Esophagus (tissue), 2 donors: Measurements from ENCODE around the gene FAM227B. TPM values are rescaled to one million over a fixed set of nuclear protein-coding genes. Genes with fewer than 3 reads are reported as not detected.
"Not testable (repeated sequence)": the region's sequence is repeated elsewhere in the genome, so short reads cannot be mapped to it uniquely, and the experiment has no call there.

Experiments used
- H3K27ac ChIP-seq, 2 donors: one replicate each; pipeline ENCODE4 v1.5.1; 2013; ENCODE audit warnings: low read depth in 2 of 2, mild to moderate bottlenecking in 2 of 2, inconsistent platforms in 1 of 2, low read length in 1 of 2, moderate library complexity in 1 of 2
- H3K27me3 ChIP-seq, 2 donors: one replicate each; pipeline ENCODE4 v1.6.1; 2013; ENCODE audit warnings: low read length in 2 of 2, control low read depth in 1 of 2, mild to moderate bottlenecking in 1 of 2; ENCODE audit not compliant: insufficient read depth in 2 of 2, control insufficient read depth in 1 of 2
- H3K36me3 ChIP-seq, 2 donors: one replicate each; pipeline ENCODE4 v1.6.1; 2013; ENCODE audit warnings: low read length in 1 of 2; ENCODE audit not compliant: control insufficient read depth in 2 of 2, insufficient read depth in 2 of 2
- H3K4me1 ChIP-seq, 2 donors: one replicate each; pipeline ENCODE4 v1.6.1; 2013; ENCODE audit warnings: low read length in 1 of 2; ENCODE audit not compliant: control insufficient read depth in 2 of 2, insufficient read depth in 2 of 2
- H3K4me3 ChIP-seq, 2 donors: one replicate each; pipeline ENCODE4 v1.5.1; 2013; ENCODE audit warnings: low read length in 2 of 2, mild to moderate bottlenecking in 2 of 2, low read depth in 1 of 2, moderate library complexity in 1 of 2
- H3K9me3 ChIP-seq, 2 donors: one replicate each; pipeline ENCODE4 v1.6.1; 2013; ENCODE audit warnings: mild to moderate bottlenecking in 2 of 2, low read depth in 1 of 2, low read length in 1 of 2, moderate library complexity in 1 of 2; ENCODE audit not compliant: control insufficient read depth in 2 of 2, insufficient read depth in 1 of 2
- WGBS, 2 donors: extraction: QIAGEN DNeasy Blood & Tissue Kit; methylation state at CpG; one replicate each; pipeline ENCODE4 v1.1.7; 2013; 5-methylcytosine and 5-hydroxymethylcytosine counted together
- polyA plus RNA-seq, 2 donors: library from polyadenylated mRNA; stranded (reverse); fragments of 200-250 nt; gene quantifications; one replicate each; pipeline ENCODE4 v1.2.3, GENCODE V29; 2013
- donor health status: healthy with polysubstance abuse.
- donor health status: Bipolar disorder and iron deficiency.

Gene FAM227B
- polyA plus RNA-seq, 2 donors: 1.1 to 2.0 TPM

DNA sequence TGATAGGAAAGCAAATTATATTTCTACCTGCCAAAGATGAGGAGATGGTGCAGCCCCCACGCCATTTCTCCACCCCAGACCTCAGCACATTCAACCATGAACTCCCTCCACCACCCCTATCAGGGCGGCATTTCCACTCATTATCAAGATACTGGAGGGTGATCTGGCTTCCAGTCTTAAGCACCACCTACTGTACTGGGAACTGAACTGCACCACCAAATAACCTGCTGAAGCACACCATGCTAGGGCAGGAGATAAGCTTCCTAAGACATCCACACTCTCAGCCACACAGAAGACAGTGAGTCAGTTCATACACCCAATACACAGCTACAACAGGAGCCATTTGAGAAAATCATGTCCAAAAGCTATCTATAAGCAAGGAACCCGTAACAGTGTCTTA lies 98.8 kb downstream of the FAM227B start:
- WGBS, 2 donors: 69 to 73% methylated on average over 3 of the region's 3 CpGs

DNA sequence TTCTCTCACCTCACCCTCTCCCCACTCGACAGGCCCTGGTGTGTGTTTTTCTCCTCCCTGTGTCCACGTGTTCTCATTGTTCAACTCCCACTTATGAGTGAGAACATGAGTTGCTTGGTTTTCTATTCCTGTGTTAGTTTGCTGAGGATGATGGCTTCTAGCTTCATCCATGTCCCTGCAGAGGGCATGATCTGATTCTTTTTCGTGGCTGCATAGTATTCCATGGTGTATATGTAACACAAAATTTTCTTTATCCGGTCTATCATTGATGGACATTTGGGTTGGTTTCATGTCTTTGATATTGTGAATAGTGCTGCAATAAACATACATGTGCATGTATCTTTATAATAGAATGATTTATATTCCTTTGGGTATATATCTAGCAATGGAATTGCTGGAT lies 107.9 kb downstream of the FAM227B start:
- 87 to 89% methylated on average over 4 of the region's 4 CpGs for WGBS, 2 donors
- not testable (repeated sequence) for H3K27me3 ChIP-seq, H3K4me1 ChIP-seq, H3K27ac ChIP-seq, H3K4me3 ChIP-seq, H3K36me3 ChIP-seq, H3K9me3 ChIP-seq

More for the DNA sequence above, 98.8 kb downstream of the FAM227B start:
- Histone ChIP-seq H3K36me3 (no peaks in the 10 kb centered on the region), H3K4me3 (no peak overlapping the region), H3K27ac (no peak overlapping the region), H3K9me3 (peaks cover 0 to 3% of the 10 kb centered on the region in 2 donors), H3K4me1 (no peaks in the 10 kb centered on the region), H3K27me3 (no peaks in the 10 kb centered on the region)

DNA sequence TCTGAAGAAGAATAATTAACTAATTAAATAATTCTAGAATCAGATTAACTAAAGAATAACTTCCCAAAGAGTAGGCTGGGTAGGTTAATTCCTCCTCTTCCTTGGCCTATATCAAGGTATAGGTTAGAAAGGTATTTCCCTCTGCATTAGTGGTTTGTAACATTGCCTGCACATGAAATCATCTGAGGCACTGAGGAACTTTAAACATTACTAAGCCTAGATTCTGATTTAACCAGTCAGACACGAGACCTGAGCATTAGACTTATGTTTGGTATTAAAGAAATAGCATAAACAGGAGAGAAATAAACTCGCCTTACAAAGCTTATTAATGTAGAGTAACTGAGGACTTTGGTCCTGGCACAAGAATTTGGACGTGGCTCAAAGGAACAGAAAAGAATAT lies 113.4 kb downstream of the FAM227B start:
- 59 to 62% methylated on average over 3 of the region's 3 CpGs for WGBS, 2 donors

DNA sequence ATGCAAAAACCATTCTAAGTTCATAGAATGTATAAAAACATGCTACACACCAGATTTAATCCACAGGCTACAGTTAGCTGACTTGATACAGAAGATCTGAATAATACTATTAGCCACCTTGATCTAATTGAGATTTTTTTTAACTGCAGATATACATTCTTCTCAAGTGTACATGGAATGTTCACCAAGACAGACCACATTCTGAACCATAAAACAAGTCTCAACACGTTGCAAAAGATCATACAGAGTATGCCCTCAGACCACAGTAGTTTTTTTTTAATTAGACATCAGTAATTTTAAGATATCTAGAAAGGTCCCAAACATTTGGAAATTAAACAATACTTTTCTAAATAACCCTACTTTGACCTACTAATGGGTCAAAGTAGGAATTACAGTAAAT lies 114.3 kb downstream of the FAM227B start:
- Histone ChIP-seq H3K4me3 (no peak overlapping the region), H3K9me3 (no peaks in the 10 kb centered on the region), H3K36me3 (no peaks in the 10 kb centered on the region), H3K27ac (no peak overlapping the region), H3K27me3 (no peaks in the 10 kb centered on the region), H3K4me1 (no peaks in the 10 kb centered on the region)
- 47 to 51% methylated on average over 1 of the region's 1 CpG for WGBS, 2 donors

More for the DNA sequence above, 113.4 kb downstream of the FAM227B start:
- no peak overlapping the region for H3K27ac ChIP-seq
- H3K4me3 ChIP-seq: no peak overlapping the region
- H3K4me1 ChIP-seq: no peaks in the 10 kb centered on the region
- no peaks in the 10 kb centered on the region for H3K27me3 ChIP-seq
- H3K36me3 ChIP-seq: no peaks in the 10 kb centered on the region
- H3K9me3 ChIP-seq: no peaks in the 10 kb centered on the region

DNA sequence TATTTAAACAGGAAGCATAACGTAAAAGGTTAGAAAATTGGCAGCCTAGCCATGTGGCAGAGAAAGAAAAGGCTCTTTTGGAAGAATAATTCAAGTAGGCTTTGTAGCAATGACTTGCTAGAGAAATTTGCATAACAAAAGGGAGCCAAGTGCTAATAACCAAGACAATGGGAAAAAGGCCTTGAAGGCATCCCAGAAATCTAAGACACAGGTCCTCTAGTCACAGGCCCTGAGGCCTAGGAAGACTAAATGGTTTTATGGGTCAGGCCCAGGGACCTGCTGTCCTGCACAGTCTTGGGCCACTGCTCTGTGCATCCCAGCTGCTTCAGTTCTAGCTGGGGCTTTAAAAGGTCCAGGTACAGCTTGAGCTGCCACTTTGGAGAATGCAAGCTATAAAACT lies 119.0 kb downstream of the FAM227B start:
- no peaks in the 10 kb centered on the region for H3K4me1 ChIP-seq
- H3K9me3 ChIP-seq: no peaks in the 10 kb centered on the region
- whole genome bisulfite sequencing, 2 donors: 55 to 78% methylated on average over 1 of the region's 1 CpG
- H3K27me3 ChIP-seq: no peaks in the 10 kb centered on the region
- no peak overlapping the region for H3K27ac ChIP-seq
- no peaks in the 10 kb centered on the region for H3K36me3 ChIP-seq
- no peak overlapping the region for H3K4me3 ChIP-seq

DNA sequence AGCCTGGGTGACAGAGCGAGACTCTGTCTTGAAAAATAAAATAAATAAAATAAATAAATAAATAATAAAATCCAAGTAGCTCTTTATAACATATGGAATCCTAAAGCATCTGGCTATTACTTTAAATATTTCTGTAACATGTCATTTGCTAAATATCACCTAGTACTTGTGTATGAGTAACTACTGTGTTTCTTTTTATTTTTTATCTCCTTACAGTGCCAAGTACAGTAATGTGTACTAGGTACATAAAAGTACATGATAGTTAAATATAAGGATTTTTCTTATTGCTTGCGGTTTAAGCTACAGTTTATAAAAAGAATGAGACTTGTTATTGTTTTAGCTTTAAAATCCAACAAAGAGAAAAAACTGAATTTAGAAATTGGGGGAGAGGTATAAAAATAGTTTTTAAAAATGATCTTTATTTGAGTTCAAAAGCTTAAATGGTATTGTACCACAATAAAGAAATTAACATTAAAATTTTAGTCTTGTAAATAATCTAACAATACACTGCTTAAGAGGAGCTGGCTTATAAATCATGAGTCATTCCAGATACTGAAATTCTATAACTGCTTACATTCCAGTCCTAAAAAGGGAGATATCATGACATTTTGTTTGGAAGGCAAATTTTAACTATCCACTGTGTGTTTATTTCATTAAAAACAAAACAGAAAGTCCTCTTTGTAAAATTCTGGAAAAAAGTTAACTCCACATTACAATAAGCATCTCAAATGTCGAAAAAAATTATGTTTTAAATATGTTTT lies 124.4 kb downstream of the FAM227B start:
- no peaks in the 10 kb centered on the region for H3K9me3 ChIP-seq
- H3K4me1 ChIP-seq: no peaks in the 10 kb centered on the region
- H3K27ac ChIP-seq: no peak overlapping the region
- WGBS, 2 donors: 68 to 70% methylated on average over 3 of the region's 3 CpGs
- H3K27me3 ChIP-seq: no peaks in the 10 kb centered on the region
- no peak overlapping the region for H3K4me3 ChIP-seq
- no peaks in the 10 kb centered on the region for H3K36me3 ChIP-seq

DNA sequence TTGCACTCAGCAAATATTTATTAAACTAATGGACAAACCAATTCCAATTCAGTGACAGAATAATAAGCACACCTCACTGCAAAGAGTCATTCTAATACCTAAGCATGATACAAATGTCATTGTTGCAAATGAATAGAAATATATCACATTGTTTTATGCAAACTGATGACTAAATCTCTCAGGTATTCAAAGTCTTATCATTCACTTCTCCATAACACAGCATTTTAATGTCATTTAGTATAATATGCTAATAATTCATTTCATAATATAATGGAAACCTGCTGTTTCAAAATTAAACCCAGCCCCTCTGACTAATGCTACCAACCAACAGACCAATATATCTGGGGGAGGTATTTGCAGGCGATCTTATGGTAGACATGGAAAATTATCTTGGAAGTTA lies 125.8 kb downstream of the FAM227B start:
- no peaks in the 10 kb centered on the region for H3K9me3 ChIP-seq
- H3K27me3 ChIP-seq: no peaks in the 10 kb centered on the region
- WGBS, 2 donors: 90 to 93% methylated on average over 1 of the region's 1 CpG

DNA sequence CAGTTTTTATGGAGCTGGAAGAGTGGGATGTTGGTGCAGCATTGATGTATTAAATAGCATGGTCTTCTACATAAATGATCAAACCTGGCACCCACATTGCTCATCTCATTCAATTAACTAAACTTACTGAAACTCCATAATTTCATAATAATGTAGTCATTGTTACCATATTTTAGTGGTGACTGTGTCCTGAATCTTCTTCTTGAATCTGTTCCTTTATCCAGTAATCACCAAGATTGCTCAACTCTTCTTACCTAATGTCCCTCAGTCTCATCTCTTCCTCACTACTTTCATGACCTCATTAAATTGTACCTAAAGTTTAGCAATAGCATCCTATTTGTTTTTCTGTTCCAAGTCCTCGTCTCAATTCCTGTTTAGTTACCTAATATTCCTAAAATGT lies 127.8 kb downstream of the FAM227B start:
- no peak overlapping the region for H3K4me3 ChIP-seq
- H3K9me3 ChIP-seq: no peaks in the 10 kb centered on the region
- H3K36me3 ChIP-seq: no peaks in the 10 kb centered on the region
- H3K27me3 ChIP-seq: no peaks in the 10 kb centered on the region
- WGBS, 2 donors: 61 to 65% methylated on average over 1 of the region's 1 CpG
- no peaks in the 10 kb centered on the region for H3K4me1 ChIP-seq
- H3K27ac ChIP-seq: no peak overlapping the region

More for the DNA sequence above, 125.8 kb downstream of the FAM227B start:
- Histone ChIP-seq H3K36me3 (no peaks in the 10 kb centered on the region), H3K4me1 (no peaks in the 10 kb centered on the region), H3K4me3 (no peak overlapping the region), H3K27ac (no peak overlapping the region)

DNA sequence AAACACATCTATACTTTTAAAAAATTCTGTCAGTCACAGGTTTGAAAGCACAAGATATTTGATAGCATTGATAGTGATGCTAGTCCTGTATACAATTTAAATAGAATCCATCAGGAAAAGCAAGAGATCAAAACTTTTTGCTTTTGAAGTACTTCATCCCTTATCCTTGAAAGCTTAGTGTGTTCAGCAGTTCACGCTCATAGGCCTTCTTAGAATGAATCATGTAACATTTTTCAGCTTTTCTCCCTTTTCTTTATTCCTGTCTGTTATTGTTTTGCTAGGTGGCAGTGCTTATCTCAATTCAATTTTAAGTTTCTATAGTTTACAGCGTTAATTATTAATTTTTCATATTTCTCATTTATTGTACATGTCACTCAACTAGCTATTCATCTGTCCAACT lies 128.5 kb downstream of the FAM227B start:
- no peak overlapping the region for H3K4me3 ChIP-seq
- H3K36me3 ChIP-seq: no peaks in the 10 kb centered on the region
- no peaks in the 10 kb centered on the region for H3K27me3 ChIP-seq
- H3K9me3 ChIP-seq: no peaks in the 10 kb centered on the region
- 91 to 93% methylated on average over 2 of the region's 2 CpGs for WGBS, 2 donors
- H3K4me1 ChIP-seq: no peaks in the 10 kb centered on the region
- H3K27ac ChIP-seq: no peak overlapping the region

DNA sequence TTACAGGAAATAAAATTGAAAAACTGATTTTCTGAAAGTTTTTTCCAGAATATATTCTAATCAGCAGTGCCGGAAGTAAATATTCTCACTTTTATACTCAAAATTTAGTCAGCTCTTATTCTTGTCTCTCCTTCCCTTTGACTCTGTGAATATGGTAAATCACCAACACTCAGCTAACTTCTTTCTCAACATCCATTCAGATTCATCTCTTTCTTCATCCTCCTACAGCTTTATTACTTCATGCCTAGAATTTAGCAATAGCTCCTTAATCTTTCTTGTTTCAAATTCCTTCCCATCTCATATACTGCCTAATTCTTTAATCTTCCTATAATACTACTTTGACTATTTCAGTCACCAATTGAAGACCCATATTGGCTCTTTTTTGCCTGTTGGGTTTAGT lies 129.7 kb downstream of the FAM227B start:
- Histone ChIP-seq H3K27me3 (no peaks in the 10 kb centered on the region), H3K27ac (no peak overlapping the region), H3K36me3 (no peaks in the 10 kb centered on the region), H3K4me1 (no peaks in the 10 kb centered on the region), H3K4me3 (no peak overlapping the region), H3K9me3 (no peaks in the 10 kb centered on the region)
- 96 to 97% methylated on average over 1 of the region's 1 CpG for WGBS, 2 donors
